WERI-Rb-1 (cell line): ENCODE data around the gene VPS4A.
"Not testable (repeated sequence)": the region's sequence is repeated elsewhere in the genome, so short reads cannot be mapped to it uniquely, and the experiment has no call there.

Source experiments
- DNase-seq: peaks from one replicate; pipeline ENCODE4 v3.0.0-alpha.2; 2020
- H3K27ac ChIP-seq: fragments of 250-450 bp; sonication (Bioruptor Pico); 2 replicates; pipeline ENCODE4 v1.5.1; 2020; ENCODE audit warnings: mild to moderate bottlenecking, moderate library complexity
- H3K27me3 ChIP-seq: fragments of 250-450 bp; sonication (Bioruptor Pico); 2 replicates; pipeline ENCODE4 v1.5.1; 2021; ENCODE audit warnings: mild to moderate bottlenecking, low read depth, moderate library complexity; ENCODE audit not compliant: insufficient read depth, severe bottlenecking
- H3K36me3 ChIP-seq: fragments of 250-450 bp; sonication (Bioruptor Pico); 2 replicates; pipeline ENCODE4 v1.5.1; 2020; ENCODE audit warnings: mild to moderate bottlenecking, moderate library complexity
- H3K4me3 ChIP-seq: 2 replicates; pipeline ENCODE4 v1.5.1; 2011; ENCODE audit warnings: low read depth, mild to moderate bottlenecking, control low read depth, low read length
- H3K9me3 ChIP-seq: fragments of 250-450 bp; sonication (Bioruptor Pico); 2 replicates; pipeline ENCODE4 v1.5.1; 2021; ENCODE audit warnings: mild to moderate bottlenecking, moderate library complexity; ENCODE audit not compliant: severe bottlenecking
- TF ChIP-seq, protein P1 (sequence below): IDR thresholded peaks from 2 replicates; pipeline ENCODE4 v1.5.1; 2011; ENCODE audit warnings: low read depth, mild to moderate bottlenecking, control low read depth, inconsistent platforms, low read length

Gene VPS4A

DNA sequence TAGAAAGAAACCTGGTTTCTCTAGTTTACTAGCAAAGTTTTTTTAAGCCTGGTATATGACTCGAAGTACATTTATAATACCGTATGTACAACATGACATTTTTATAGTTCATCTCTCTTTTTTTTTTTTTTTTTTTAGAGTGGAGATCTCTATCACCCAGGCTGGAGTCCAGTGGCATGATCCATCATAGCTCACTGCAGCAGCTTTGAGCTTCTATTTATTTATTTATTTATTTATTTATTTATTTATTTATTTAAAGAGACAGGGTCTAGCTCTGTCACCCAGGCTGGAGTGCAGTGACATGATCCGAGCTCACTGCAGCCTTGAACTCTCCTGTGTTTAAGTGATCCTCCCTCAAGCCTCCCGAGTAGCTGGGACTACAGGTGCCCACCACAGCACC lies 25.9 kb upstream of the VPS4A start:
- Histone ChIP-seq H3K27ac (no peak overlapping the region), H3K4me3 (no peak overlapping the region), H3K9me3 (no peaks in the 10 kb centered on the region), H3K36me3 (peaks cover 20% of the 10 kb centered on the region), H3K27me3 (no peaks in the 10 kb centered on the region)
- TF ChIP-seq, protein P1, sequence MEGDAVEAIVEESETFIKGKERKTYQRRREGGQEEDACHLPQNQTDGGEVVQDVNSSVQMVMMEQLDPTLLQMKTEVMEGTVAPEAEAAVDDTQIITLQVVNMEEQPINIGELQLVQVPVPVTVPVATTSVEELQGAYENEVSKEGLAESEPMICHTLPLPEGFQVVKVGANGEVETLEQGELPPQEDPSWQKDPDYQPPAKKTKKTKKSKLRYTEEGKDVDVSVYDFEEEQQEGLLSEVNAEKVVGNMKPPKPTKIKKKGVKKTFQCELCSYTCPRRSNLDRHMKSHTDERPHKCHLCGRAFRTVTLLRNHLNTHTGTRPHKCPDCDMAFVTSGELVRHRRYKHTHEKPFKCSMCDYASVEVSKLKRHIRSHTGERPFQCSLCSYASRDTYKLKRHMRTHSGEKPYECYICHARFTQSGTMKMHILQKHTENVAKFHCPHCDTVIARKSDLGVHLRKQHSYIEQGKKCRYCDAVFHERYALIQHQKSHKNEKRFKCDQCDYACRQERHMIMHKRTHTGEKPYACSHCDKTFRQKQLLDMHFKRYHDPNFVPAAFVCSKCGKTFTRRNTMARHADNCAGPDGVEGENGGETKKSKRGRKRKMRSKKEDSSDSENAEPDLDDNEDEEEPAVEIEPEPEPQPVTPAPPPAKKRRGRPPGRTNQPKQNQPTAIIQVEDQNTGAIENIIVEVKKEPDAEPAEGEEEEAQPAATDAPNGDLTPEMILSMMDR = no peak
- DNase-seq = no peak

DNA sequence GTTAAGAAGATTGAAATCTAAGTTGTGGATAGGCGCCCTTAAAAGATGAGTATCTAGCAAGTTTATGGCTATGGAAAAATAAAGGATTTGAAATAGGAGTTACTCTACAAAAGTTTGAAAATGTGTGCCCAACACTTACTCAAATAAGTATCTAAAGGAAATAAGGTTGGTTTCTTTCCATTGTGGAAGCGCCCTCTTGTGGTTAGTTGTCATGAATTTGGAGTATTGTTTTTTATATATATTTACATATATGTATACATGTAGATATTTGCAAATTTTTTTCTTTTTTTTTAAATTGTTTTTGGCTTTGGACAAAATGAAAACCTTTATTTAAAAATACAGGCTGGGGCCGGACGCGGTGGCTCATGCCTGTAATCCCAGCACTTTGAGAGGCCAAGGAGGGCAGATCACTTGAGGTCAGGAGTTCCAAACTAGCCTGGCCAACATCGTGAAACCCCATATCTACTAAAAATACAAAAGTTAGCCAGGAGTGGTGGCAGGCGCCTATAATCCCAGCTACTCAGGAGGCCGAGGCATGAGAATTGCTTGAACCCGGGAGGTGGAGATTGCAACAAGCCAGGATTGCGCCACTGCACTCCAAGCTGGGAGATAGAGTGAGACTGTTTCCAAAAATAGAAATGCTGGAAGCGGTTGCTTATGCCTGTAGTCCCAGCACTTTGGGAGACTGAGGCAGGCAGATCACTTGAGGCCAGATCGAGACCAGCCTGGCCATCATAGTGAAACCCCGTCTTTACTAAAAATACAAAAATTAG lies 24.0 kb upstream of the VPS4A start:
- Histone ChIP-seq H3K9me3 (no peaks in the 10 kb centered on the region), H3K27ac (no peak overlapping the region; the same call in 1 of the 2 replicates), H3K27me3 (no peaks in the 10 kb centered on the region), H3K4me3 (no peak overlapping the region), H3K36me3 (peaks cover 22% of the 10 kb centered on the region)
- no peak for DNase-seq
- TF ChIP-seq, protein P1 = no peak

GRCh38 chr16:69291657-69292056 lies 19.5 kb upstream of the VPS4A start:
- H3K27ac ChIP-seq, DNase-seq, H3K36me3 ChIP-seq, H3K9me3 ChIP-seq, H3K4me3 ChIP-seq, H3K27me3 ChIP-seq: not testable (repeated sequence)

DNA sequence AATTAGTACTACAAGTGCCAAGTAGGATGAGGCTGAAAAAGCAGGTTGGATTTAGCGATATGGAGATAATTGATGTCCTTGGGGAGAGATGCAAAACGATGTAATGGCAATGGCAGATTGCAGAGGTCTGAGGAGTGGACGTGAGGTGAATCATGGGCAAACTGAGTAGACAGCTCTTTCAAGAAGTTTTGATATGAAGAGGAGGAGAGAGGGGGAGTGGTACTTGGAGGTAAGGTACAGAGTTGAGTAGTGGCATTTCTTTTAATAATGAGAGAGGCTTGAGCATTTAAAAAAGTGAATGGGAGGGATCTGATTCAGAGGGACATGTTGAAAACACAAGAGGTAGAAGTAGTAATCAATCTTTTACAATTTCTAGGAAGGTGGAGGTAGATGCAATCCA lies 17.7 kb upstream of the VPS4A start:
- 0 out of 2 replicates have a peak, but pooled peaks cover 4% of the 10 kb centered on the region for H3K36me3 ChIP-seq
- no peak for DNase-seq
- no peaks in the 10 kb centered on the region for H3K9me3 ChIP-seq
- H3K27ac ChIP-seq = no peak overlapping the region
- H3K27me3 ChIP-seq = no peaks in the 10 kb centered on the region
- TF ChIP-seq, protein P1 = no peak
- H3K4me3 ChIP-seq = no peak overlapping the region

GRCh38 chr16:69294051-69294450 lies 17.1 kb upstream of the VPS4A start:
- no peaks in the 10 kb centered on the region for H3K27me3 ChIP-seq
- H3K27ac ChIP-seq = no peak overlapping the region
- TF ChIP-seq, protein P1 = no peak
- H3K36me3 ChIP-seq = 0 out of 2 replicates have a peak, but pooled peaks cover 3% of the 10 kb centered on the region
- no peaks in the 10 kb centered on the region for H3K9me3 ChIP-seq
- no peak for DNase-seq
- H3K4me3 ChIP-seq = no peak overlapping the region

DNA sequence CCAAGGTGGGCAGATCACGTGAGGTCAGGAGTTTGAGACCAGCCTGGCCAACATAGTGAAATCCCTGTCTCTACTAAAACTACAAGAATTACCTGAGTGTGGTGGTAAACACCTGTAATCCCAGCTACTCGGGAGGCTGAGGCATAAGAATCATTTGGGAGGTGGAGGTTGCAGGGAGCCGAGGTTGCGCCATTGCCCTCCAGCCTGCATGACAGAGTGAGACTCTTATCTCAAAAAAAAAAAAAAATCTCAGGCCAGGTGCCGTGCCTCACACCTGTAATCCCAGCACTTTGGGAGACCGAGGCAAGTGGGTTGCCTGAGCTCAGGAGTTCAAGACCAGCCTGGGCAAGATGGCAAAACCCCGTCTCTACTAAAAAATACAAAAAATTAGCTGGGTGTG lies 14.4 kb upstream of the VPS4A start:
- not testable (repeated sequence) for H3K4me3 ChIP-seq, DNase-seq, H3K9me3 ChIP-seq, H3K27me3 ChIP-seq, H3K27ac ChIP-seq
- peaks cover 18% of the 10 kb centered on the region for H3K36me3 ChIP-seq

DNA sequence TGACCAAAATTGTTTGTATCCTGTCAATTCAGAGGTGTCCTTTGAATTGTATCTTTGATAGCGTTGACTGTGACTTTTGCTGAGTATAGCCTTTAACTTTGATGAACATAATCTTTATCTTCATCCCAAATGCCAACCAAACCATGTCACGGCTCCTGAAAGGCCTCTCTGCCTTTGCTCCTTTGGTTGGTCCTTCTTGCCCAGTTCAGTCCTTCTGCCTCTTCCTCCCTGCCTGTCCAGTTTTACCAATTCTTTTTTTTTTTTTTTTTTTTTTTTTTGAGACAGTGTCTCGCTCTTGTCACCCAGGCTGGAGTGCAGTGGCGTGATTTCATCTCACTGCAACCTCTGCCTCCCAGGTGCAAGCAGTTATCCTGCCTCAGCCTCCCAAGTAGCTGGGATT lies 12.9 kb upstream of the VPS4A start:
- Histone ChIP-seq H3K27me3 (no peaks in the 10 kb centered on the region), H3K27ac (no peak overlapping the region), H3K9me3 (no peaks in the 10 kb centered on the region), H3K4me3 (no peak overlapping the region), H3K36me3 (peaks cover 18% of the 10 kb centered on the region)
- TF ChIP-seq, protein P1 = no peak
- no peak for DNase-seq
